HepG2 (cell line): ENCODE results near the gene SLC45A3. TPM values are rescaled to one million over a fixed set of nuclear protein-coding genes. Genes with fewer than 3 reads are reported as not detected.

Experiments
- DR1 ChIP-seq: sonication (generic); formaldehyde crosslinking; IDR thresholded peaks from 2 replicates; pipeline ENCODE4 v1.8.0; 2021; ENCODE audit warnings: mild to moderate bottlenecking, missing genetic modification reagents, inconsistent platforms
- FOXO1 ChIP-seq: sonication (generic); formaldehyde crosslinking; IDR thresholded peaks from 2 replicates; pipeline ENCODE4 v1.4.0; 2020; ENCODE audit warnings: missing genetic modification reagents
- IKZF5 ChIP-seq: IDR thresholded peaks from 2 replicates; pipeline ENCODE4 v1.6.1; 2018; ENCODE audit warnings: missing genetic modification reagents, mild to moderate bottlenecking, missing compliant biosample characterization
- MBNL3 ChIP-seq: fragments of 250-450 bp; sonication (Bioruptor Pico); conservative IDR thresholded peaks from 2 replicates; pipeline ENCODE4 v1.8.0; 2022; ENCODE audit warnings: mild to moderate bottlenecking, inconsistent platforms
- PCBP1 ChIP-seq: fragments of 200-400 bp; formaldehyde crosslinking; IDR thresholded peaks from 2 replicates; pipeline ENCODE4 v1.6.1; 2017; ENCODE audit warnings: mild to moderate bottlenecking, low read depth, low read length, borderline replicate concordance
- PHF21A ChIP-seq: sonication (generic); formaldehyde crosslinking; IDR thresholded peaks from 2 replicates; pipeline ENCODE4 v1.5.0; 2020; ENCODE audit warnings: mild to moderate bottlenecking, missing genetic modification reagents
- TBX2 ChIP-seq: sonication (generic); formaldehyde crosslinking; IDR thresholded peaks from 2 replicates; pipeline ENCODE4 v1.5.0; 2020; ENCODE audit warnings: missing genetic modification reagents, mild to moderate bottlenecking, borderline replicate concordance
- ZBTB39 ChIP-seq: sonication (generic); formaldehyde crosslinking; IDR thresholded peaks from 2 replicates; pipeline ENCODE4 v1.5.0; 2020; ENCODE audit warnings: missing genetic modification reagents
- ZNF263 ChIP-seq: sonication (generic); formaldehyde crosslinking; IDR thresholded peaks from 2 replicates; pipeline ENCODE4 v1.4.0; 2020; ENCODE audit warnings: missing genetic modification reagents
- ZNF687 ChIP-seq: sonication (generic); formaldehyde crosslinking; IDR thresholded peaks from 2 replicates; pipeline ENCODE4 v1.5.1; 2020; ENCODE audit warnings: mild to moderate bottlenecking, missing genetic modification reagents, moderate library complexity
- ZNF710 ChIP-seq: sonication (generic); formaldehyde crosslinking; IDR thresholded peaks from 2 replicates; pipeline ENCODE4 v1.5.0; 2020; ENCODE audit warnings: mild to moderate bottlenecking, missing genetic modification reagents, borderline replicate concordance
- ZNF768 ChIP-seq: sonication (generic); formaldehyde crosslinking; IDR thresholded peaks from 2 replicates; pipeline ENCODE4 v1.4.0; 2020; ENCODE audit warnings: missing genetic modification reagents
- polyA plus RNA-seq, 8 experiments: library from polyadenylated mRNA; depleted of rRNA in 3 of 8; stranded (reverse) in 7 of 8; unstranded in 1 of 8; fragments of >200 nt; fragmentation: Illumina TruSeq in 4 of 8; extraction: Trizol in 4 of 8; gene quantifications; 2 replicates each; pipeline versions ENCODE4 v1.2.1 to v1.2.3, GENCODE V29; 2011 to 2016; ENCODE audit warnings: low read depth in 4 of 8, missing spikeins in 1 of 8, mixed read lengths in 1 of 8; ENCODE audit not compliant: insufficient read depth in 1 of 8
- total RNA-seq, 5 experiments: library from RNA; depleted of rRNA; stranded (reverse); fragments of >200 nt; fragmentation: Illumina TruSeq; extraction: Trizol; gene quantifications; 2 replicates each; pipeline ENCODE4 v1.2.3, GENCODE V29; 2016; ENCODE audit warnings: low read depth in 1 of 5

Gene SLC45A3
- total and polyA plus RNA-seq, 2 of the 13 experiments (the other 11 are each of a cell fraction or from before 2014, with no cell fraction given): 3.4 to 4.1 TPM

- TF ChIP-seq ZBTB39 (CRISPR knock-in tag) (no peak), DR1 (CRISPR knock-in tag) (no peak), MBNL3 (CRISPR knock-in tag) (no peak), FOXO1 (no peak; the same call in 1 of the 2 replicates), PCBP1 (no peak), PHF21A (CRISPR knock-in tag) (peak; percentile 87), ZNF263 (CRISPR knock-in tag) (peak; percentile 87), IKZF5 (CRISPR knock-in tag) (no peak), ZNF710 (CRISPR knock-in tag) (peak; percentile 24; the same call in 1 of the 2 replicates), TBX2 (CRISPR knock-in tag) (peak; percentile 30; the same call in 1 of the 2 replicates), ZNF687 (CRISPR knock-in tag) (peak; percentile 75), ZNF768 (CRISPR knock-in tag) (no peak)
Observed at GRCh38 chr1:205676002-205676401, 4.3 kb downstream of the SLC45A3 start (continued).
